Umbilical cord (tissue), 2 donors: ENCODE results near the gene EGLN3. TPM values are rescaled to one million over a fixed set of nuclear protein-coding genes. Genes with fewer than 3 reads are reported as not detected.
"Not testable (repeated sequence)": the region's sequence is repeated elsewhere in the genome, so short reads cannot be mapped to it uniquely, and the experiment has no call there.

ENCODE experiments used
- DNase-seq: peaks from one replicate; pipeline ENCODE4 v3.0.0-alpha.2; 2015; ENCODE audit warnings: low spot score
- total RNA-seq: library from RNA; depleted of rRNA; stranded (reverse); fragments of >200 nt; gene quantifications from one replicate; pipeline ENCODE4 v1.2.3, GENCODE V29; 2014; ENCODE audit warnings: low replicate concordance; ENCODE audit not compliant: insufficient read depth

Gene EGLN3
- total RNA-seq, 1 donor from 2014 or later = 121 TPM

- not testable (repeated sequence) for DNase-seq
These were observed 11.6 kb upstream of the EGLN3 start for GRCh38 chr14:33962466-33962865.

- no peak for DNase-seq
These were observed 11.1 kb upstream of the EGLN3 start for GRCh38 chr14:33962016-33962415.

GRCh38 chr14:33959692-33960151 lies 8.8 kb upstream of the EGLN3 start:
- DNase-seq = no peak

- DNase-seq = no peak
These were observed 7.8 kb upstream of the EGLN3 start for GRCh38 chr14:33958605-33959226.

- no peak for DNase-seq
These were observed 7.1 kb upstream of the EGLN3 start for GRCh38 chr14:33957993-33958392.

- DNase-seq = no peak
These were observed 6.4 kb upstream of the EGLN3 start for GRCh38 chr14:33957299-33957698.

- peak; percentile 89 for DNase-seq
These were observed 5.8 kb upstream of the EGLN3 start for GRCh38 chr14:33956640-33957039.

GRCh38 chr14:33954016-33954598 lies 3.2 kb upstream of the EGLN3 start:
- no peak for DNase-seq

GRCh38 chr14:33952541-33952940 lies 1.7 kb upstream of the EGLN3 start:
- DNase-seq = no peak

- no peak for DNase-seq
These were observed 438 bp upstream of the EGLN3 start for GRCh38 chr14:33951183-33951840.

- DNase-seq = no peak
These were observed 1.4 kb downstream of the EGLN3 start for GRCh38 chr14:33949411-33949893.

GRCh38 chr14:33948869-33949408 lies 1.9 kb downstream of the EGLN3 start:
- no peak for DNase-seq

- no peak for DNase-seq
These were observed 2.6 kb downstream of the EGLN3 start for GRCh38 chr14:33948145-33948868.

- no peak for DNase-seq
These were observed 4.0 kb downstream of the EGLN3 start for GRCh38 chr14:33946679-33947476.

GRCh38 chr14:33945210-33946088 lies 5.4 kb downstream of the EGLN3 start:
- DNase-seq = no peak

- DNase-seq = no peak
These were observed 7.6 kb downstream of the EGLN3 start for GRCh38 chr14:33943096-33943883.

- DNase-seq = no peak
These were observed 9.2 kb downstream of the EGLN3 start for GRCh38 chr14:33941718-33942117.

GRCh38 chr14:33940561-33941011 lies 10.3 kb downstream of the EGLN3 start:
- peak; percentile 69 for DNase-seq
